Ammon's horn (tissue), 1 donor: ENCODE results near the gene PLXNA1.

Experiments
- DNase-seq: peaks from one replicate; pipeline ENCODE4 v3.0.0-alpha.2; 2016; ENCODE audit warnings: low spot score

PLXNA1 gene

GRCh38 chr3:127018306-127018828 is 35.5 kb downstream of the PLXNA1 start:
- no peak for DNase-seq

GRCh38 chr3:127019449-127019848 is 36.5 kb downstream of the PLXNA1 start:
- no peak for DNase-seq

- DNase-seq, result no peak
Observed at GRCh38 chr3:127020543-127020942, 37.6 kb downstream of the PLXNA1 start.

GRCh38 chr3:127022849-127023248 is 39.9 kb downstream of the PLXNA1 start:
- DNase-seq, result no peak

- no peak for DNase-seq
Observed at GRCh38 chr3:127025456-127025855, 42.5 kb downstream of the PLXNA1 start.

- DNase-seq, result no peak
Observed at GRCh38 chr3:127026036-127026435, 43.1 kb downstream of the PLXNA1 start.

GRCh38 chr3:127026661-127027060 is 43.7 kb downstream of the PLXNA1 start:
- no peak for DNase-seq

GRCh38 chr3:127027061-127027735 is 44.3 kb downstream of the PLXNA1 start:
- no peak for DNase-seq

GRCh38 chr3:127027811-127028548 is 45.1 kb downstream of the PLXNA1 start:
- DNase-seq, result no peak

- DNase-seq, result no peak
Observed at GRCh38 chr3:127028781-127029657, 46.1 kb downstream of the PLXNA1 start.

GRCh38 chr3:127029658-127030507 is 47.0 kb downstream of the PLXNA1 start:
- no peak for DNase-seq

- no peak for DNase-seq
Observed at GRCh38 chr3:127030508-127031412, 47.8 kb downstream of the PLXNA1 start.

GRCh38 chr3:127031413-127031810 is 48.5 kb downstream of the PLXNA1 start:
- no peak for DNase-seq

GRCh38 chr3:127031845-127032244 is 48.9 kb downstream of the PLXNA1 start:
- DNase-seq, result no peak

- DNase-seq, result no peak
Observed at GRCh38 chr3:127032296-127032990, 49.5 kb downstream of the PLXNA1 start.
